Effector CD8-positive, alpha-beta T cell (primary cell): ENCODE measurements around the gene SSPN.

Experiments
- DNase-seq: peaks from one replicate; lab custom pipeline; 2025; lab: John Stamatoyannopoulos, UW

SSPN gene

DNA sequence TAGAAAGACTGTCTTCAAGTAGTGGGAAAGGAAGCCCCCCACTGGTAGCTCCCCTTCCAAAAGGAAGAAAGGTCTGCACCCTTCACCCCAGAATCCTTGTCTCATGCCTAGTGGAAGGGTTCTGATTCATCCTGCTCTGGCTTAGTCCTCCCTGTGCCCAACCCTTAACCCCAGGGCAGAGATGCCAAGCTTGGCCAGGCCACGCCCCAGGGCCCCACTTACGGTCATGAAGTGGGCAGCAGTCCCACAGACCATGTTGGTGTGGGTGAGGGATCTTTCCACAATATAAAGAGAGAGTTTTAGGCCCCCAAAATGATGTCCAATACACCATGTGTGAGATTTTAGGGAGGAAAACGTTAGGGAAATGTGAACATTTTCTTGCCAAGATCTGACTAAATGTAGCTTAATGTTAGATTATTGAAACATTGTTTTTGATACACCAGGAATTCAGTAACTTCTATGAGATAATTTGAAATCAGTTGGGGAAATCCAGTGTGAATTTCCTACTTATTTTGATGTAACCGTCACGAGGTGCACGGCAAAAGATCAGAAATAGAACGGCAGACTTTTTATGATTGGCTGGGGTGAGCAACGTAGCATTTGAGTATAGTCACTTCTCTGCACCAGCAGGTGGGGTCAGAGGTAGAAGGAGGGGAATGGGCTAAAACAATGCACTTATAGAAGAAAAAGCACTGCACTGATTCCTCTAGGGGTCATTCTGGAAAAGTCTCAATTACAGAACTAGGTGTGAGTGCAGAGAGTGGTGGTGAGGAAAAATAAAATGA lies 8.2 kb upstream of the SSPN start:
- no peak for DNase-seq

DNA sequence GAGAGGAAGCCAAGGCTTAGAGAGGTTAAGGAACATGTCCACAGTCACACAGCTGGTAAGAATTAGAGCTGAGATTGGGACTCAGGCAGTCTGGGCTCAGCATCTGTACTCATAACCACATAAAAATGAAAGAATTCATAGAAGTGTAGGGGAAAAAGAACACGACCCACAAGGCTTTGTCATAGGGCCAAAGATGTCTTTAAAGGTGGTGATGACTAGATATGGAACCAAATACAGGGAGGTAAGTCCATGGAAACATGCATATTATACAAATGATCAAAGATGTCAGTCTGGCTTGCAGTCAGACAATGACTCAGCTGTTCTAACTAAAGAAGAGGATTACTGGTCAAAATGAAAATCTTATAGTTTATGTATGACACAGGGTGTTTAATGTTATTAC lies 7.2 kb upstream of the SSPN start:
- DNase-seq = no peak

DNA sequence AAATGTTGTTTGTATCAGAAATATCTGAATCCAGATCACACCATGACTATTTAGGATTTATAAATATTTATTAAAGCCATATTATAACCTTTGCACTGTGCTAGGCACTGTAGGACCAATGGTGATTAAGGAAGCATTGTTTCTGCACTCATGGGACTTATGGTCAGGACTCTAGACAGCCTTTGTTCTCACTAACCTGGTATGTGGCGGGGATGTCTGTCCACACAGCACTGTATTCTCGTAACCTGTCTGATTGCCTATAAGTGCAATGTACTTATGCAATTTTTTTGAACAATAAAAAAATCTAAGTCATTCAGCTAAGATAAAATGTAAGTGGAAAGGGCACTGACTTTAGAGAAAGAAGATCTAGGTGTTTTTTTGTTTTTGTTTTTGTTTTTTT lies 6.7 kb upstream of the SSPN start:
- no peak for DNase-seq

DNA sequence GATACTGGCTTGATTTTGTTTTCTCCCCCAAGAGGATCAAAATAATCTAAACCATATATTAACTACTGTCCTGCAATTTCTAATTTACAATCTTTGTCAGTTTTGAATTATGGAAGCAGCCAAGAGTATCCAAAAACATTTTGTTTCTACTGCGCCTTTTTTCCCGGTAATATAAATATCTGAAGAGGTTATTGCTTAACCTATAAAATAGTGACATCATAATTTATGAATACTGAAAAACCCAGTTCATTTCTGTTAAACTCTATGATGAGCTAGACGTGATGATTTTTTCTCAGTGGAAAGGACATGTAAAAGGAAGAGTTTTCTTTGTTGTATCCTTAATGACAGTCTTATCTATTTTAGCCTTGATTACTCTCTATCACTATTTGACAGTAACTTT lies 3.2 kb upstream of the SSPN start:
- no peak for DNase-seq

DNA sequence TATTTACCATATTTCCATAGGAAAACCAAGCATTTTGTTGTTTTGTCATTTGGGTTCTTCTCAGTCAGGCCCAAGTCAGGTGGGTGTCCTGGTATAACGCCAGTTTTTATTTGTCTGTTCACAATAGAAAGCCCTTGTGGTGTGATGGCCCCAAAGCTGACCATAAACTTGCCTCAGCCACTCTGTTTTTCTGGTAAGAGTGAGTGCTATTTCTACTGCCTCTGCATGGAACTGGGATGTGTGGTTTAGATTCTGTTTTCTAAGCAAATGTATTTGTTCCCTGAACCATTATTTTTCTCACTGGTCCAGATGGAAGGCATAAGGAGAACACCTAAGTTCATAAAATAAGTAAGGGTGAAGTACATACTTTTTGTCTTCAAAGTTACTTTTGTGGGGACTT lies 1.8 kb upstream of the SSPN start:
- no peak for DNase-seq

DNA sequence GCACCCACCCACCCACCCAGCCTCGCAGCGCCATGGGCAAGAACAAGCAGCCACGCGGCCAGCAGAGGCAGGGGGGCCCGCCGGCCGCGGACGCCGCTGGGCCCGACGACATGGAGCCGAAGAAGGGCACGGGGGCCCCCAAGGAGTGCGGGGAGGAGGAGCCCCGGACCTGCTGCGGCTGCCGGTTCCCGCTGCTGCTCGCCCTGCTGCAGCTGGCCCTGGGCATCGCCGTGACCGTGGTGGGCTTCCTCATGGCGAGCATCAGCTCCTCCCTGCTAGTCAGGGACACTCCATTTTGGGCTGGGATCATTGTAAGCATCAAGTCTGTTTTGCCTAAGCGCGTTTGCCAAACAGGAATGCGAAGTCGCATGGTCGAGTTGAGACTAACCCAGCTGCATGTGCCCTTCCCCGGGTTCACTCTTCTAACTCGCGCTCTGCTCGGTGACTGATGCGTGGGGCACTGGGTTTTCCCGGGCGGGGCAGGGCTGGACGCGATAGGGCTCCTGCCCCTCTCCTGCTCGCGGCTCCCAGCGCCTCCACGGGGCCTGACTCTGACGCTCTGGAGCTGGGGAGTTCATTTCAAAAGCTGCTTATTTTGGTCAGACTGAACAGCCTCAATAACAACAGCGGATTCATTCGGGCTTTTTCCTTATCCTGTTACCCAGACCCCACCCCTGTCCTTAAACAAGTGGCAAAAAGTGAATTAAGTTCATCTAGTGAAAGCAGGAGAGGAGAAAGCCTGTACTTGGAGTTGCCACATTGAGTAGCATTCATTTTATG lies 458 bp downstream of the SSPN start:
- no peak for DNase-seq

DNA sequence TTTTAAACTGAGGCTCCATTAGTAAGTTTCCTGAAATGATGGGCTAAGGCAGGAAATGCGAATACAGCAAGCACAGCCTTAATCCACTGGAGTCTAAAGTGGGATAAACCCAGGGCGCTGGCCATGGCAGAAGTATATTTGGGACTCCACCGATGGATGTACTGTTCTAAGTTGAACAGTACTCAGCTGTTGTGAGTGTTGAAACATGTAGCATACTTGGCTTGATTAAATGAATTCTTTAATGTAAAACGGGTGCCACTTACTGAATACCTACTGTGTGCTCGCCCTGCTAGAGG lies 996 bp downstream of the SSPN start:
- no peak for DNase-seq

DNA sequence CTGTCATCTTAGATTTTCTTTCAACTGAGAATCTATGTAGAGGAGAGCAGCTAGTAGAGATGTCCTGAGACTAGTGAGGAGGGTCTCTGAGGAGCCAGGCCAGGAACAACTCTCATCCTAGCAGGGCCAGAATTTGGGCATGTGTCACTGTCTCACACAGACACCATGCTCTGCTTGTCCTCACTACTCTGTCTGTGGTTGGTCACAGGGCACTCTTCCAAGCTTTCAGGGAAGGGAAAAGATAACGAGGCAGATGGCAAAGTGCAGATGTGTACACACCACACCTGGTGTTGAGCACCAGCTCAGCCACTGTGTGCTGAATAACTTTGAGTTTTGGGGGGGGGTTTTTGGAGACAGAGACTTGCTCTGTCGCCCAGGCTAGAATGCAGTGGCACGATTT lies 2.5 kb downstream of the SSPN start:
- no peak for DNase-seq

DNA sequence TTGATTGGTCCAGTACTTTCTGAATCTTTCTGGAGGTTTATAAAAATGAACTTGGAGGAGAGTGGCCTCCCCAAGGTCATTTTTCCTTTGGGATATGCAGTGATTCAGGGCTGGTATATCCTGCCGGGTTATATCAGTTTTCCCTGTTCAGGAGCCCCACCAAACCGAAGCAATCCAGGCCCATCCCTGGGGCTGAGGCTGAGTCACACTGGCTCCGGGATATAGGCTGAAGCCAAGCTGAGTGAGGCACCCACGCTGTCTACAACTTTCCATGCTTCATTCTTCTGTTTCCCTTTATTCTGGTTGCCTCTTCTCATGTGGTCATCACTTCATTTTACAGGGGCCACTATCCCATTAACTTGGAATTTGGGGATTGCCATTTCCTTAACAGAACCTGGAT lies 3.4 kb downstream of the SSPN start:
- DNase-seq = no peak

DNA sequence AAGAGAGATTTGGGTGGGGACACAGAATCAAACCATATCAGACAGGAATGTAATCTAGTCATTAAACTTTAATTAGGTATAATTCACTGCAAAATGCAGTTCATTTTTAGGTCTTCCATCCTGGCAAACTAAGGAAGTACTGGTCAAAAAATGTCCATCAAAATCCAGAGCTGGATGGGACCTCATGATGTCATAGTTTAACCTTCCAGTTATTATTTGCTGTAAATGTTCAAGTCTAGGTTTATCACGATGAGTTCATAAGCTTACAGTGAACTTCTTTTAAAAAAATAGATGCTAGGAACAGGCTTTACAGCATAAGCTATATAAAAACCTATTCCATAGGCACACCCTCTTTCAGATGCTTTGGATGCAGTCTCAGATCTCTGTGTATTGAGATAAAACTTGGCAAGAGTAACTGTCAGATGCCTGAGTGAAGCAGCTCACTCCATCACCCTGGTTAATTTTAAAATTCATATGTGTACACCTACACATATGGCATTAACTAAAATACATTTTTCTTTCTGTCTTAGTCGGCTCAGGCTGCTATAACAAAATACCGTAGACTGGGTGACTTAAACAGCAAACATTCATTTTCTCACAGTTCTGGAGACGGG lies 7.9 kb downstream of the SSPN start:
- DNase-seq = no peak

DNA sequence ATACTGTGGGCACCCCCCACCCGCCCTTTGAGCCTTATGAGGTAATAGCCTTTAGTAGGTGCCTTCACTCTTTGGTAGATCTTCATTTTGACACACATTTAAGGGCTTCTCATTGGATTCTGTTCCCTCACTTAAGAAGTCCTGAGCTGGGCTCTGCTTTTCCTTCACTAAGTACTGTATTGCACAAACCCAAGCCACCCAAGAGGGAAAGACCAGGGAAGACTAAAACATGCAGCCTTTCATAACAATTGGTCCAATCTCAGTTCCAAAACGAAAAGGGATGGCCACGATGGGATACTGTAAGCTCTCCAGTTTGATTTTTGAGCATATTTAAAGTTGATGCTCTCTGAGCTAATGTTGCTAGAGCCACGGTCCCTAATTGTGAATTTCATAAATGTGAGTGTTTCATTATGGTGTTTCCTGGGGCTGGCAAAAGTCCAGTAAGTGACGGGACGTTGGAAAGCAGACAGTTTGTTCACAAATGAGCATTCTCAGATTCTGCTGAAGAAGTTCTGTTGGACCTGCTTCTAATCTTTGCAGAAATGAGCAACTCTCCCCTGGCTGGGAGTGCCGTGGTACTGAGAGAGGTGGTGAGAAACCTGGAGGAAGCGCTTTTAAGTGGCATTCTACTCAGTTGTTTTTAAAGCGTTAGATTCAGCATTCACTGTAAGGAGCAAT lies 9.4 kb downstream of the SSPN start:
- DNase-seq = no peak

DNA sequence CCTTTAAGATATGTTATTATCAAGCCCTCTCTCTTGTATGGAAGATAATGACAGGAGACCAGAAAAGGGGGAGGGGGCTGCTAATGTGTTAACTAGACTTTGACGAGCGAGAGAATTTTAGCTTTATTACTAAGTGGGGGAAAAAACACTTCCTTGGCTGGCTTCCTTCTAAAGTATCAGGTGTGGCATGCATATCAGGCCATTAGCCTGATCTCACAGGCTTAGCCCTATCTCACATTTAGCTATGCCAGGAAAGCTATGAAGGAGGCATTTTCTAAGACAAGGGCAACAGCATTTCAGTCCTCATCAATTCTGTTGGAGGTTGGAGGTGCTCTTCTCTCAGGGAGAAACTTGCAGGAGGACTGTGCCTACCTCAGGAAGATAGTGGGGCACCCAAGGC lies 9.9 kb downstream of the SSPN start:
- no peak for DNase-seq

DNA sequence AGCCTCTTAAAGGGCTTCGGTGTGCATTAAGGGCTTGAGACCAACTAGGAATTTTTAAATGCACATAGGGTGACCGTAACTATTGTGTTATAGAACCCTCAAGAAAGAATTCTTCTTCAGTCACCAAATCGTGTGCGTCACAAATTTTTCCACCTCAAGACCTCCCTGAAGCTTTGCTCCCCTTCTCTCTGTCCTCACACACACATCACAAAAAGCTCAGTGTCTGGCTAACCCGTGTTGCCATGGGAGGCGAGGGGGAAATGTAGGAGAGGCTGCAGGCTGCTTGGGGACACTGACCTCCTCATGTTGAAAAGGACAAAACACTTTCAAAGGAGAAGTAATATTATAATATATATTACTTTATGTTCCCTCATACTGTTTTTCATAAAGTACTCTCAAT lies 10.6 kb downstream of the SSPN start:
- no peak for DNase-seq

DNA sequence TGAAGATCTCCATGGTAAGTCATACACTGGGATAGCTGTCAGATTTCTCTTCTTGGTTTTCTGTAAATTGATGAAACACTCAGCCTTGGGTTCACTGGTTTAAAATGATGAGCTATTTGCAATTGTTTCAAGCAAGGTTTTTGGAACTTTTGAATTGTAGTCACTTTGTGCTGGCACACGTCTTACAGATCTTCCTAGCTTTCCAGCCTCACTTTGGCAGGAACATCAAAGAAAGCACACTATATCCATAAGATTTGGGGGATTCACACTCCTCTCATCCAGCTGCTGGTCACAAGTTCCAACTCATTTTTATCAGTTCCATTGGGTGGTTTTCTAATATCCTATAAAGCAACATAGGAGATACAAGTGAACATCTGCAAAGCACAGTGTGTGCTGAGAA lies 16.0 kb downstream of the SSPN start:
- DNase-seq = no peak

DNA sequence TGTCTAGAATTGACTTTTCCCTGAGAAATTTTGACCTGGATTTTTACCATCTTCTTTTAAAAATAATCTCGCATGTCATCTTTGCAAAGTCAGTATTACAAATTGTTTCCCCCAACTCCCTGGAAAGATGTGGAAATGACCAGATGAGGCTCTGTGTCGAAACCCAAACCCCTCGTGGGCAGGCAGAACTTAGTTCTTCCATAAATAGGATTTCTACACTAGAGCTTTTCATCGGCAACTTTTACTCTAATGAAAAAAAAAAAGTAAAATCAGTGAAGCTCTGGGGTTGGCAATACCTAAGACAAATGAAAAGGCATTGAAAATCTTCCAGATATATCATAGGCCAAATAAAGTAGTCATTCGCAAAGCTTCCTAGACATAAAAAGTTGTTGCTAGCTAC lies 17.0 kb downstream of the SSPN start:
- no peak for DNase-seq

DNA sequence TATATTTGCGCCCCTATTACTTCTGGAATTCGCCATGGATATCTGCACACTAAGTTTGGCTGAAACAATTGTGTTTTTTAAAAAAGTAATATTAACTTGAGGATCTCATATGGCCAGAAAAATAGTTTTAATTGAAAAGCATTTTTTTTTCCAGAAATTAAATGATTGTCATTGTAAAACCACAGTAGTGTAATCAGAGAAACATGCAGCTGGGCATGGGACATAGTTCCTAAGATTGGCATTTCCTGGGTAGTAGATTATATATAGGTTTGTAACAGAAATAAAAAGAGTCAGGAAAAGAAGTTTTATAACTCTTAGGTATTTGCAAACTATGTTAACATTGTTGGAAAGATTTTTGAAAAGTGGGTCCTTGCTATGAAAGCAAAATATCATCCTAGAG lies 17.6 kb downstream of the SSPN start:
- DNase-seq = no peak

DNA sequence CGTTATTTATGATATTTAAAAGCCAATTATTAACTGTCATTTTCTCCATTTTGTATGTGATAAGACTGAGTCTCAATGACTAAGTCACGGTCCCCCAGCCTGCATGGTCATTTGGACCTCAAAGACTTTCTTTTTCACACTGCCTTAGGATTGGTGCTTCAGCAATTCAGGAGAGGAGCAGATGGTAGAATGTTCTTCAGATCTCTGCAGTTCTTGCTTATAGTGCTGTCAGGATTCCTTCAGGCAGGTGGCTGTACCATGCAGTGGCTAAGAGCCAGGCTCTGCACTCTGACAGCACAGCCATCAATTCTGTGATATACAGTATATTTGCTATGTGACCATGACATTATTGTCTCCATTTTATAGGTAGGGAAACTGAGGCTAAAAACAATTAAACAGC lies 18.7 kb downstream of the SSPN start:
- DNase-seq = no peak

DNA sequence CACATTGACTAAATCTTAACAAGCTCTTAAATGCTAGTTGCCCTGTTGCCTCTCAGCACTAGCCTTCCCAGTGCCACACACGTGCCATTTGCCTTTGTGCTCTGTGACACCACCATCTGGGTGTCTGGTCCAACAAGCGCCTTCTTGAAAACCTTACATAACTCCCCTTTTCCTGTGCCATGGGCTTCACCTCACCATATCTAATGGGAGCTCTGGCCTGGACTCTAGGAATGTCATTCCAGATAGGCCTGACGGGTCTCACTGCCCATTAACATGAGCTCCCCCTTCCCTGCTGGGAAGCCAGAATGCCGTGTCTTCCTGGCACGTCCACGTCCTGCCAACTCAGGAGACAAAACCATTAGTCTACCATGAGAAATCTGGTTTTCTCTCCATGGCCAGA lies 24.4 kb downstream of the SSPN start:
- DNase-seq = no peak

DNA sequence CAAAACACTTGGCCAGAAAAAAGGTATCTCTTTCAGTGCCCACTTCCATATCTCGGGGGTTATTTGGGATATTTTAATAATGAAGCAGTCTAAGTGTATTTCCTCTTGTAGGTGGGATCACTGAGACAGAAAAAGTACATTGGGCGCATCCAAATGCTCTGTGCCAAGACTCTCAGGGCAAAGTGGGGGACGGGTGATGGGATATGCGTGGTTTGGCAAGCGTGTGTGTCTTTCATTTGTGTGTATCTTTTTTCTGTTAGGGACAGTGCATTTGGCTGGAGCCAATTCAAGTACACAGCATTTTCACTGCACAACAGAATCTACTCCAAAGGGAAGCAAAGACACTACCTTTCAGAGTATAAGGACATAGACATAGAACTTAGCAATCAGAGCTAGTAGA lies 29.3 kb downstream of the SSPN start:
- DNase-seq = no peak

DNA sequence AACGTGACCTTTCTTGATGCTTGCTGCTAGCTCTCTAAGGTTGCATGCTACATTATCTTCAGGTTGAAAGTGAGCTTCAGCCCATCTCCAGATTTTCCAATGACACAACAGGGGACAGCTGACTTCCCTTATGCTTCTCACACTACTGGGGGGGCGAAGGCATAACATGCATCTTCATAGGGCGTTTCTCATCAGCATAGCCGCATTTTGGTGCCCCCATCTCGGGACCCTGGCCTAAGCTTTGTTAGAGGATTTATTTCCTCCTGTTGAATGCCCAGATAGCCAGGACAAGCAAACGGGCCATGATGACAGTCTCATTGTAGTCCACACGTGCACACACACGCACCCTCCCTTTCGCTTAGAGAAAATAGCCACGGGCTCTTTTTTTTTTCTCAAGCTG lies 30.7 kb downstream of the SSPN start:
- DNase-seq = no peak

DNA sequence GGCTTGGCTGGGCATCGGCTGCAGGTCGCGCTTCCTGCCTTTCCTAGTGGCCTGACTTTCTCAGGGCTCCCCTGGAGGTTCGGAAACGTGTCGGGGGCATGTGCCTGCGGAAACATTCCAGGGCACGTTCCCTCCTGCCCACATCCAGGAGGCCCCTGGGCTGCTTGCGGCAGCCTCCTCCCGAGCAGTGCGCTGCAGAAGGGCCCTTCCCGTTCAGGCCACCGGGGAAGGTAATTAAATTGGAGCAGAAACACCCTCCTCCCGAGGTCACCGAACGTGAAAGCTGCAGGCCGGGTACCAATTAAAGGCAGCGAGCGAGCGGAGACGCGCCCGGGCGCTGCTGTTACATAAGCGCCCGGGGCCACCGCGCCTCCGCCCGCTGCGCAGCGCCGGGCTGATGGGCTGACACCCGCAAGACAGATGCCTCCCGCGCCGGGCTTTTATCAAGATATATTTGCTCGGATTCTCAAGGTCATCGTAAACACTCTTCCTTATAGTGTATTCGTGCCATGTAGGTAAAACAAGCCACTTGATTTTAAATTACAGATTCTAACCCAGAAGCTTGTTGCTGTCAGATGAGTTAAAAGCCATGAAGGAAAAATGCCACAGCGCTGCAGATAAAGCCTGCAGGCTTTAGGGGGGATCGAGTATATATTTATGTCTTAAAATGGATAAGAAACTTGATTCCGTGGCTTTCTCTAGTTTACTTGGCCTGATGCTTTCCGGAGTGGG lies 31.4 kb downstream of the SSPN start:
- DNase-seq = no peak

DNA sequence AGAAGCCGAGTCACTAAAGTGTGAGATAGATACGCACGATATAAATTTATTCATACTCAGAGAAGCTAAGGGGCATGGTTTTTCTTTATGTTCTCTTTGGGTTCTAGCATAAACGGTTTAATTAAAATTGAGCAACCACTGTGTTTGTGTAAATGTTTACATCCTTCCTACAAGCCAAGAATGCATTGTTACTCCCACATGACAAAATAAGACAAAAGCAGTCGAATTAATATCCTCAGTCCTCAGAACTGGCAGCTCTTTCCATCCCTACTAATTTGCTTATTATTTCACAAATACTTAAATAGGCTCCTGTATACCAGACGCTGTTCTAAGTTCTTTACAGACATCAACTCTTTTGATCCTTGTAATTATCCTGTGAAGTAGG lies 32.0 kb downstream of the SSPN start:
- no peak for DNase-seq
